GM12874 (cell line): Measurements from ENCODE around the gene KCND1.
A peak's percentile ranks its signal among the peaks of the same experiment; 100 is the strongest.

ENCODE experiments used
- TF ChIP-seq, protein P1 (sequence below): IDR thresholded peaks from 2 replicates; pipeline ENCODE4 v1.5.1; 2011; ENCODE audit warnings: low read depth, mild to moderate bottlenecking, control low read depth, low read length, moderate library complexity; ENCODE audit not compliant: insufficient read depth

KCND1 gene

GRCh38 chrX:48920718-48921104 lies 50.9 kb downstream of the KCND1 start:
- TF ChIP-seq, protein P1, sequence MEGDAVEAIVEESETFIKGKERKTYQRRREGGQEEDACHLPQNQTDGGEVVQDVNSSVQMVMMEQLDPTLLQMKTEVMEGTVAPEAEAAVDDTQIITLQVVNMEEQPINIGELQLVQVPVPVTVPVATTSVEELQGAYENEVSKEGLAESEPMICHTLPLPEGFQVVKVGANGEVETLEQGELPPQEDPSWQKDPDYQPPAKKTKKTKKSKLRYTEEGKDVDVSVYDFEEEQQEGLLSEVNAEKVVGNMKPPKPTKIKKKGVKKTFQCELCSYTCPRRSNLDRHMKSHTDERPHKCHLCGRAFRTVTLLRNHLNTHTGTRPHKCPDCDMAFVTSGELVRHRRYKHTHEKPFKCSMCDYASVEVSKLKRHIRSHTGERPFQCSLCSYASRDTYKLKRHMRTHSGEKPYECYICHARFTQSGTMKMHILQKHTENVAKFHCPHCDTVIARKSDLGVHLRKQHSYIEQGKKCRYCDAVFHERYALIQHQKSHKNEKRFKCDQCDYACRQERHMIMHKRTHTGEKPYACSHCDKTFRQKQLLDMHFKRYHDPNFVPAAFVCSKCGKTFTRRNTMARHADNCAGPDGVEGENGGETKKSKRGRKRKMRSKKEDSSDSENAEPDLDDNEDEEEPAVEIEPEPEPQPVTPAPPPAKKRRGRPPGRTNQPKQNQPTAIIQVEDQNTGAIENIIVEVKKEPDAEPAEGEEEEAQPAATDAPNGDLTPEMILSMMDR, result no peak

- TF ChIP-seq, protein P1, result no peak
Measured at GRCh38 chrX:48919947-48920717, 51.5 kb downstream of the KCND1 start.

DNA sequence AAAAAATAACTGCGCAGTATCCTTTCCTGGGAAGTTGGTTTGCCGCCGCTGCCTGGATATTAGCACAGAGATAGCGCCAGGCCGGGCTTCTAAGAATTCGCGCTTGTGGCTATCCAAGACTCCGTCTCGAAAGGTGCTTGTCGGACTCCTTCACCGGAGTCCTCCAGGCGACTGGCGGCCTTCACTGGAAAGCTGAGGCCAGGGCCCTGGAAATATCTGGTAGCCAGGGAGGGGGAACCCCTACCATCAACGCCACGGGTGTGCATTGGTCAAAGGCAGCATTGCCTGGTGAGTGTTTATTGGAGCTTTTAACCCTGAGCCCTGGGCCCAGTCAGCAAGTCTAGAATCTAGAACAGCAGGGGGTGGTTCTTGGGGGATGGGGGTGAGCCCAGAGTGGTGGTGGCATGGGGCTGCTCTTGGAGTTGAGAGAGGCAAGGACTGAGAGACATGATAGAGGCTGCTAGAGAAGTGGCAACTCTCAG lies 52.2 kb downstream of the KCND1 start:
- TF ChIP-seq, protein P1, result no peak

DNA sequence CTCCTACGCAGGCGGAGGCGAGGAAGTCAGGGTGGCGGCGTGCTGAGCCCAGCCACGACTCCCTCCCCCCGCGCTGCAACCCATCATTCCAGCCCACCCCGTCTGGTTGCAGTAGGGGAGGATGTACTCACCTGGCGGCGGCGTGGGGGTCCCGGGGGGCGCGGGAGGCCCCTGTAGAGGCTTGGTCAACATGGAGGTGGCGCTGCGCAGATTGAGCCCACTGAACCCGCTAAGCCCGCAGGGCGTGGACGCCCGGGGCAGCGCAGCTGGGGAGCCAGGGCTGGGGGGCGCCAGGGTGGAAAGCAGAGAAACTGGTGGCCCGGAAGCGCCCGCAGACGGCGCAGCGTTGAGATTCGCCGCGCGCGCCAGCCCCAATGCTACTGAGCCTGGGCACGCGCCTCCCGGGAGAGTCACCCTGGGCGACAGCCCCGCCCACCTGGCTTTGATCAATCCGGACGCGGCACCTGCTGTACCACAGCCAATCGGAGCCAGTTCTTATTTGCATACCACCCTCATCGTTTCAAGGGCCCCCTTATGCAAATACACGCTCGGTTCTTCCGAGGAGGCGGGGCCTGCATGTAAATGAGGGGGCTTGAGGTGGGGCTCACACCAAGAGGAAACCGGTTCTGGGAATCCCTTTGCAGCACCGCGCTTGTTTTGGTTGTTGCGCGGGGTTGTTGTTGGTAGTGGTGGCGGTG lies 52.9 kb downstream of the KCND1 start, which contains the start of gene PIM2:
PIM2 (minus strand) TSS at position 382 of the 698 bp plus-strand sequence; CDS start at position 192, 190 bp downstream.
- TF ChIP-seq, protein P1, result no peak

- TF ChIP-seq, protein P1, result no peak
Measured at GRCh38 chrX:48918301-48918642, 53.4 kb downstream of the KCND1 start.

DNA sequence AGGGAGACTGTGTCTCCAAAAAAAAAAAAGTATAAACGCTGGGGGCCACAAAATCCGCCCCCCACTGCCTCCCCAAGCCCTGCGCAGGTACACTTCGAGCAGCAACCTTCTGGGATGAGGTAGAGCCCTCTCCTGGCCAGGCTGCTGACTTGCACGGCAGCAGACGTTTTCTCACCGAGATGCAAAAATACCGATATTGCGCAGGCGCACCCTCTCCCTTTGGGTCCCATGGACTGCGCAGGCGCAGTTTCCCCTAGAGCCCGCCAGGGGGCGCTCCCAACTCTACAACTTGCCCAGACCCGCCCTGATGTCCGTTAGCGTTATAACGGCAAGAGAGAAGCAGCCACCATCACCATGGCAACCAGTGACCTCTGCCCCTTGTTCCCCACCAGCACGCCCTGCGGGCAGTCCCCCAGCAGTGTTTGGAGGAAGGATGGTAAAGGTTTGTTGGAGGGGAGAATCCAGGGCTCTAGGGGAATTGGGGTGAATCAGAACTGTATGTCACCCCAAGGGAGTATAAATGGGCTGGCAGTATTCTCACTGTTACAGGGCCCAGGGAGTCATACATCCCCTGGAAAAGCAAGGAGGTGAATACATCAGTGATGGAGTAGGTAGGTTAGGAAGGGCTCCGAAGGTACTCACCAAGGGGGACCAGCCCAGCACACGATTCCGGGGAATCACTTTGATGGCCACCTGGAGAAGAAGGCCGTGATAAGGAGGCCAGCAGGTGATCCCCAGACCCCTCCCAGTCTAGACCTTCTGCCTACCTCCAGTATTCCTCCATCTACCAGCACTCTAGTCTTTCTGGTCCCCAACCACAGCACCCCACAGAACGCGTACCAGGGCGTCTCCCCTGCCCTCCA lies 54.3 kb downstream of the KCND1 start:
- TF ChIP-seq, protein P1, result peak; percentile 87
